Liver (tissue), 9 donors: Measurements from ENCODE around the gene PYGO2. TPM values are rescaled to one million over a fixed set of nuclear protein-coding genes. Genes with fewer than 3 reads are reported as not detected.

Experiments used
- DNase-seq: peaks from one replicate; pipeline ENCODE4 v3.0.0-alpha.2; 2017; ENCODE audit warnings: low spot score
- H3K27ac ChIP-seq, 2 donors: one replicate each; pipeline ENCODE4 v1.7.0; 2013; ENCODE audit warnings: inconsistent platforms in 2 of 2, low read length in 2 of 2, control low read depth in 1 of 2, low read depth in 1 of 2, mild to moderate bottlenecking in 1 of 2
- H3K27me3 ChIP-seq, 4 donors: one replicate each; pipeline versions ENCODE4 v1.6.1 to v1.7.0; 2013; ENCODE audit warnings: low read length in 3 of 4, inconsistent platforms in 1 of 4, mild to moderate bottlenecking in 1 of 4, moderate library complexity in 1 of 4; ENCODE audit not compliant: control insufficient read depth in 4 of 4, insufficient read depth in 4 of 4
- H3K36me3 ChIP-seq, 4 donors: one replicate each; pipeline versions ENCODE4 v1.6.1 to v1.7.0; 2013; ENCODE audit warnings: low read length in 3 of 4, mild to moderate bottlenecking in 3 of 4, low read depth in 1 of 4, moderate library complexity in 1 of 4; ENCODE audit not compliant: control insufficient read depth in 4 of 4, insufficient read depth in 3 of 4
- H3K4me1 ChIP-seq, 4 donors: one replicate each; pipeline versions ENCODE4 v1.6.1 to v1.7.0; 2013; ENCODE audit warnings: low read length in 3 of 4, mild to moderate bottlenecking in 3 of 4, moderate library complexity in 1 of 4; ENCODE audit not compliant: control insufficient read depth in 4 of 4, insufficient read depth in 4 of 4
- H3K4me3 ChIP-seq, 3 donors: one replicate each; pipeline versions ENCODE4 v1.6.1 to v1.7.0; 2013; ENCODE audit warnings: low read length in 3 of 3, control low read depth in 1 of 3, low read depth in 1 of 3, mild to moderate bottlenecking in 1 of 3
- H3K9ac ChIP-seq, 2 donors: one replicate each; pipeline ENCODE4 v1.7.0; 2013; ENCODE audit warnings: low read length in 2 of 2, mild to moderate bottlenecking in 2 of 2, moderate library complexity in 2 of 2, control low read depth in 1 of 2, low read depth in 1 of 2
- H3K9me3 ChIP-seq, 4 donors: one replicate each; pipeline versions ENCODE4 v1.6.1 to v1.7.0; 2013; ENCODE audit warnings: low read length in 3 of 4; ENCODE audit not compliant: control insufficient read depth in 4 of 4
- ATF3 ChIP-seq: IDR thresholded peaks from 2 replicates; pipeline ENCODE4 v1.6.1; 2016; ENCODE audit warnings: antibody characterized with exemption
- CTCF ChIP-seq: fragments of 150-350 bp; IDR thresholded peaks from 2 replicates; pipeline ENCODE4 v1.5.1; 2017; ENCODE audit warnings: improper control_type of control experiment, low read depth, low read length; ENCODE audit not compliant: missing input control
- EGR1 ChIP-seq, 2 donors: IDR thresholded peaks; 2 replicates each; pipeline ENCODE4 v1.6.1; 2016 to 2018; ENCODE audit warnings: antibody characterized with exemption in 2 of 2, low read depth in 2 of 2
- FOXA1 ChIP-seq: IDR thresholded peaks from 2 replicates; pipeline ENCODE4 v1.6.1; 2016; ENCODE audit warnings: antibody characterized with exemption
- FOXA2 ChIP-seq: IDR thresholded peaks from 2 replicates; pipeline ENCODE4 v1.6.1; 2016; ENCODE audit warnings: antibody characterized with exemption
- GABPA ChIP-seq, 2 donors: IDR thresholded peaks in 1 of 2; conservative IDR thresholded peaks in 1 of 2; 2 replicates each; pipeline ENCODE4 v1.6.1; 2016; ENCODE audit warnings: antibody characterized with exemption in 2 of 2, mild to moderate bottlenecking in 1 of 2, moderate library complexity in 1 of 2
- HNF4A ChIP-seq, 2 donors: conservative IDR thresholded peaks; 2 replicates each; pipeline ENCODE4 v1.6.1; 2016; ENCODE audit warnings: antibody characterized with exemption in 2 of 2, mild to moderate bottlenecking in 2 of 2
- HNF4G ChIP-seq: IDR thresholded peaks from 2 replicates; pipeline ENCODE4 v1.6.1; 2016; ENCODE audit warnings: antibody characterized with exemption
- JUND ChIP-seq, 2 donors: IDR thresholded peaks; 2 replicates each; pipeline ENCODE4 v1.6.1; 2016; ENCODE audit warnings: antibody characterized with exemption in 2 of 2
- NR2F2 ChIP-seq: IDR thresholded peaks from 2 replicates; pipeline ENCODE4 v1.6.1; 2016; ENCODE audit warnings: antibody characterized with exemption
- RAD21 ChIP-seq, 2 donors: IDR thresholded peaks; 2 replicates each; pipeline ENCODE4 v1.6.1; 2016; ENCODE audit warnings: antibody characterized with exemption in 2 of 2, mild to moderate bottlenecking in 2 of 2
- RXRA ChIP-seq, 2 donors: IDR thresholded peaks; 2 replicates each; pipeline ENCODE4 v1.6.1; 2017 to 2018; ENCODE audit warnings: antibody characterized with exemption in 2 of 2, mild to moderate bottlenecking in 1 of 2
- SP1 ChIP-seq: IDR thresholded peaks from 2 replicates; pipeline ENCODE4 v1.6.1; 2018; ENCODE audit warnings: antibody characterized with exemption, mild to moderate bottlenecking
- TAF1 ChIP-seq: conservative IDR thresholded peaks from 2 replicates; pipeline ENCODE4 v1.6.1; 2016; ENCODE audit warnings: antibody characterized with exemption, mild to moderate bottlenecking
- YY1 ChIP-seq: IDR thresholded peaks from 2 replicates; pipeline ENCODE4 v1.6.1; 2016; ENCODE audit warnings: antibody characterized with exemption, mild to moderate bottlenecking
- ZBTB33 ChIP-seq: IDR thresholded peaks from 2 replicates; pipeline ENCODE4 v1.6.1; 2016; ENCODE audit warnings: antibody characterized with exemption
- WGBS: extraction: QIAGEN DNeasy Blood & Tissue Kit; methylation state at CpG from one replicate; pipeline ENCODE4 v1.1.7; 2013; 5-methylcytosine and 5-hydroxymethylcytosine counted together
- polyA plus RNA-seq, 2 donors: library from polyadenylated mRNA; stranded (reverse) in 1 of 2; unstranded in 1 of 2; fragments of 200-250 nt in 1 of 2; fragments of >200 nt in 1 of 2; fragmentation: Nextera tagmentation in 1 of 2; extraction: Ambion mirVana in 1 of 2; gene quantifications; one replicate each; pipeline versions ENCODE4 v1.2.1 to v1.2.3, GENCODE V29; 2013 to 2015
- total RNA-seq, 2 donors: library from RNA; depleted of rRNA; stranded (reverse); fragments of >200 nt; gene quantifications; one replicate each; pipeline ENCODE4 v1.2.3, GENCODE V29; 2014
- TF ChIP-seq, protein P1 (sequence below): IDR thresholded peaks from 2 replicates; pipeline ENCODE4 v1.6.1; 2016; ENCODE audit warnings: antibody characterized with exemption
- TF ChIP-seq, protein P2 (sequence below): IDR thresholded peaks from 2 replicates; pipeline ENCODE4 v1.6.1; 2016; ENCODE audit warnings: antibody characterized with exemption, mild to moderate bottlenecking
- donor health status: healthy.
- donor health status: healthy.
- donor health status: healthy.
- donor health status: healthy.
- donor health status: healthy.

The PYGO2 gene
- total and polyA plus RNA-seq, 4 donors: 5.0 to 8.2 (median 7.0) TPM

DNA sequence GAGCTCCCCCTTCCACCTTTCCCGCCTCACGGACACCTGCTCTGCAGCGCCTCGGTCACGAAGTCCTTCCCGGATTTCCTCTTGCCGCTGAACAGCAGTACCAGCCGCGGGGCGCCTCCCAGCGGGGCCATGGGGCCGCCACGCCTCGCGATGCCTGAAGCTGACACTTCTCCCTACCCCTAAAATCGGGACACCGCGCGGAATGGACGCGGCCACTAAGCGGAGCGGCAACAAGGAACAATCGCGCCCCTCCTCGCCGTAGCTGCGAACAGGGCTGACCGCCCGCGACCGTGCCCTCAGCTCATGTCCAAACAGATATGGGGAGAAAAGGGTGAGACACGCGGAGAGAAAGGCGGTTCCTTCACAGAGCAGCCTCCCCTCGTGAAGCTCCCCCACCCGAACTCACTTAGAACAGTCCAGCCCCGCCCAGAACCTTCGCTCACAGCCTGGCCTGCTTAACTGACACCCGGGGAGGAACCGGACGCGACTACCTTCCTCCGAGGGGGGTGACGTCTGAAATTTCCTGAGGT, 25.0 kb downstream of the PYGO2 start, which contains the start of gene PMVK:
Gene PMVK (minus strand): TSS at position 165 of the 530 bp plus-strand sequence. CDS start 34 bp downstream, at position 131.
- peak; percentile 93 for DNase-seq
- no peaks in the 10 kb centered on the region for H3K36me3 ChIP-seq
- WGBS: under 1% methylated on average over 45 of the region's 45 CpGs
- peak within 1 kb of the TSS; percentile 98 for H3K9ac ChIP-seq
- H3K27ac ChIP-seq: peak within 1 kb of the TSS; percentile 94 to 100
- no peaks in the 10 kb centered on the region for H3K9me3 ChIP-seq
- peaks cover 0 to 34% (median 26%) of the 10 kb centered on the region in 4 donors for H3K4me1 ChIP-seq
- no peaks in the 10 kb centered on the region for H3K27me3 ChIP-seq
- TF ChIP-seq, protein P1, sequence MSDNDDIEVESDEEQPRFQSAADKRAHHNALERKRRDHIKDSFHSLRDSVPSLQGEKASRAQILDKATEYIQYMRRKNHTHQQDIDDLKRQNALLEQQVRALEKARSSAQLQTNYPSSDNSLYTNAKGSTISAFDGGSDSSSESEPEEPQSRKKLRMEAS: peak; percentile 99
- TF ChIP-seq FOXA1: no peak
- TF ChIP-seq TAF1: peak; percentile 62
- TF ChIP-seq ATF3: no peak
- TF ChIP-seq RAD21 (IDR thresholded peaks at IDR 0.05): peak; percentile 55 to 58
- peak; percentile 2 to 23 for TF ChIP-seq HNF4A (conservative IDR thresholded peaks at IDR 0.05)
- no peak for TF ChIP-seq CTCF
- TF ChIP-seq EGR1 (IDR thresholded peaks at IDR 0.05; ENCODE audit: low read depth in 2 of 2): no peak
- TF ChIP-seq, protein P2, sequence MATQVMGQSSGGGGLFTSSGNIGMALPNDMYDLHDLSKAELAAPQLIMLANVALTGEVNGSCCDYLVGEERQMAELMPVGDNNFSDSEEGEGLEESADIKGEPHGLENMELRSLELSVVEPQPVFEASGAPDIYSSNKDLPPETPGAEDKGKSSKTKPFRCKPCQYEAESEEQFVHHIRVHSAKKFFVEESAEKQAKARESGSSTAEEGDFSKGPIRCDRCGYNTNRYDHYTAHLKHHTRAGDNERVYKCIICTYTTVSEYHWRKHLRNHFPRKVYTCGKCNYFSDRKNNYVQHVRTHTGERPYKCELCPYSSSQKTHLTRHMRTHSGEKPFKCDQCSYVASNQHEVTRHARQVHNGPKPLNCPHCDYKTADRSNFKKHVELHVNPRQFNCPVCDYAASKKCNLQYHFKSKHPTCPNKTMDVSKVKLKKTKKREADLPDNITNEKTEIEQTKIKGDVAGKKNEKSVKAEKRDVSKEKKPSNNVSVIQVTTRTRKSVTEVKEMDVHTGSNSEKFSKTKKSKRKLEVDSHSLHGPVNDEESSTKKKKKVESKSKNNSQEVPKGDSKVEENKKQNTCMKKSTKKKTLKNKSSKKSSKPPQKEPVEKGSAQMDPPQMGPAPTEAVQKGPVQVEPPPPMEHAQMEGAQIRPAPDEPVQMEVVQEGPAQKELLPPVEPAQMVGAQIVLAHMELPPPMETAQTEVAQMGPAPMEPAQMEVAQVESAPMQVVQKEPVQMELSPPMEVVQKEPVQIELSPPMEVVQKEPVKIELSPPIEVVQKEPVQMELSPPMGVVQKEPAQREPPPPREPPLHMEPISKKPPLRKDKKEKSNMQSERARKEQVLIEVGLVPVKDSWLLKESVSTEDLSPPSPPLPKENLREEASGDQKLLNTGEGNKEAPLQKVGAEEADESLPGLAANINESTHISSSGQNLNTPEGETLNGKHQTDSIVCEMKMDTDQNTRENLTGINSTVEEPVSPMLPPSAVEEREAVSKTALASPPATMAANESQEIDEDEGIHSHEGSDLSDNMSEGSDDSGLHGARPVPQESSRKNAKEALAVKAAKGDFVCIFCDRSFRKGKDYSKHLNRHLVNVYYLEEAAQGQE: peak; percentile 89
- TF ChIP-seq YY1: peak; percentile 95
- TF ChIP-seq RXRA (IDR thresholded peaks at IDR 0.05): peak in 1 of 2 donors; percentile 61
- peak; percentile 36 for TF ChIP-seq NR2F2
- peak; percentile 96 for TF ChIP-seq ZBTB33
- TF ChIP-seq JUND (IDR thresholded peaks at IDR 0.05): no peak
- peak; percentile 79 for TF ChIP-seq SP1
- no peak for TF ChIP-seq FOXA2
- TF ChIP-seq GABPA (IDR thresholded peaks at IDR 0.05 in 1 of 2, conservative IDR thresholded peaks at IDR 0.05 in 1 of 2): peak in 1 of 2 donors; percentile 78
- TF ChIP-seq HNF4G: no peak
- H3K4me3 ChIP-seq: peak within 1 kb of the TSS; percentile 49 to 77 (median 63)
